HG03135 (cell line): ENCODE data around the gene AMY1B.
"Not testable (repeated sequence)": the region's sequence is repeated elsewhere in the genome, so short reads cannot be mapped to it uniquely, and the experiment has no call there.

ENCODE experiments used
- ATAC-seq: cut with Tn5 transposase; IDR thresholded peaks from one replicate; pipeline ENCODE4 v1.9.1; 2021; ENCODE audit warnings: mild to moderate bottlenecking, moderate library complexity; ENCODE audit not compliant: unreplicated experiment

Gene AMY1B

DNA sequence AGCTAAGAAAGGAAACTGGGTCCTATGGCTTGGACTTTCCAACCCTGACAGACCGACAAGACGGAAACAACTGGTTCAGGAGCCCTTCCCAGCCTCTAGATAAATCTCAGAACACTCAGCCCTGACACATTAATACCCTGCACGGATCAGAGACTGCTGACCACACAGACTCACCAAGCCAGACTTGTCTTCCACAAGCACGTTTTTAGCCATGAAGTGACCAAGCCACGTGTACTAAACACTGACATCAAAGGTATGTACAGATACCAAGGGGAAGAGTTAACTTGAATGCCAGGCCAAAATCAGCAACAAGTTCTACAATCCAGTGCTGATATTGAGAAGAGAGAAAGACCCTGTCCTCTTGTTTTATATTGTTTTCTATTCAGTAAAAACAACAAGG, at the start of gene AMY1B:
Gene AMY1B, minus strand, starts transcription at position 101 of the 400 bp plus-strand sequence. CDS start 571 bp downstream, outside the sequence.
- ATAC-seq, result not testable (repeated sequence)

DNA sequence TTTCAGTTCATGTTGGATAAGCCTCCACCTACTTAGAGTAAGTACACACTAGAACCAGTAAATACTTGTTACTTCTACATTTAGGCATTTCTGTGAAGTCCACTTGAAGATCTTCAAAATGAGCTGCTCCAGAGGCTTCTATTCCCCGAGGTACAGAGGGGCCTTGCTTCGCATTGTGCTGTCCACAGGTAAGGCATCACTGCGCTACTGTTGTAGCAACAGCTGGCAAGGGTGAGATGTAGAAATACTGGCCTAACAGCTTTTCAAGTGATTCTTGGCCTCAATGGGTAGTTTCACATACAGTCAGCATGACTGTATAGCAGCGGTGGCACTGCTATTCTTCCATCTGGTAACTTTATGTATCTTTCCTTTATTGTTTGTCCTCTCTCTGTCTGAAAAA, 49.0 kb upstream of the AMY1B start:
- not testable (repeated sequence) for ATAC-seq

DNA sequence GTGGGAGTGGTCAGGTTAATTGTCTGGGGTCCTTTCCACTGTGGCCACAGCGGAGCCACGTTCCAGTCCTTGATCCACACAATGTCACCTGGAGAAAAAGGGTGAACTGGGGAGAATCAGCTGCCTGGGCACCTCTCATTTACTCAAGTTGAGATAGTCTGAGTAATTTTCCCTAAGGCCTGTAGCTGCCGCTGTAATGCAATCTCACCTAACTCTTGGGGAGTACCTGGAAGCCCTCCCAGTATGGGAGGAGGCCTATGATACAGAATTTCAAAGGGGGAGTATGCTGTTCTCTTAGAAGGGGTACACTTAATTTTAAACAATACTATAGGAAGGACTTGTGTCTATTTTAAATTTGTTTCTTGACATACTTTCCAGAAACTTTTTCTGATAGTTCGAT, 48.4 kb upstream of the AMY1B start:
- not testable (repeated sequence) for ATAC-seq

DNA sequence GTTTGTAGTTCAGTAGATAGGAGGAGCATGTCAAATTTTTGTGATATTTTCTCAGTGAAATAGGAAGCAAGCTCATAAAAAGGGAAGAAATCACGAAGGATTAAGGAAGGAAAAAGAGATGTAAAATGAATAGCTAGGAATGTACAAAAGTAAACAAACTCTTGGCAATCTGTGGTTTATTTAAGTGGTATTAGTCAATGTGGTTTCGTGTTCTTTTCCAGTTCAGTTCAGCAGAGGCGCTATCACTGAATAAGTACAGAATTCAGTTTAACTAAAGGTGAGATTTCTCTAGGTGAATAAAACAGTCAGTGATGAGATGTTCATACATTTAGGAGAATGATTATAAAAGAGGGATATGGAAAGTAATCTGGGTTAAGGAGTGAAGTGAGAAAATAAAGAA, 42.0 kb upstream of the AMY1B start:
- ATAC-seq, result not testable (repeated sequence)

DNA sequence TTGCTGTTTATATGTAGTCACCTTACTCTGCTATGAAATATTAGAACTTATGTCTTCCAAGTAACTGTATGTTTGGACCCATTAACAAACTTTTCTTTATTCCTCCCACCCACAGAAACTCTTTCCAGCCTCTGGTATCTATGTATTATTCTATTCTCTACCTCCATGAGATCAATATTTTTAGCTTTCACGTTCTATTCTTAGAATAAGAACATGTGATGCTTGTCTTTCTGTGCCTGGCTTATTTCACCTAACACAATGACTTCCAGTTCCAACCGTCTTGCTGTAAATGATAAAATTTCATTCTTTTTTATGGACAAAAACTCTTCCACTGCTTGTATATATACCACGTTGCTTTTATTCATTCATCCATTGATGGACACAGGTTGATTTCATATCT, 39.3 kb upstream of the AMY1B start:
- not testable (repeated sequence) for ATAC-seq

DNA sequence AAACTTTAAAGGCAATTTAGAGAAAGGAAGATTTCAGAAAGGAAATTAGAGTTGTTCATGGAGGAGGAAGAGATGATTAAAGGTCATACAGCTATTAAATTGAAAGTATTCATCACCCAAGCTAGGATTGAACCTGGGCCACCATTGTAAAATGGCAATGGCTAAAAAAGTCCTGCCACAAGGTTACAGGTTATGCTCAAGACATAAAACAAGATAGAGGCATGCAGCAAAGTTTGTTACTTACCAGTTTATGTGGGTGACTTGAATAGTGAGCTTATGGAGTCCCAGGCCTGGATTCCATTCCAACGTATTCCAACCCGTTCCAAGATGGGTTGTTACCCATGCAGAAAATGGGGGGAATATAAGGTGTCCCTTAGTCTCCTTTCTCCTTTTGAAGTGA, 25.5 kb upstream of the AMY1B start:
- not testable (repeated sequence) for ATAC-seq

DNA sequence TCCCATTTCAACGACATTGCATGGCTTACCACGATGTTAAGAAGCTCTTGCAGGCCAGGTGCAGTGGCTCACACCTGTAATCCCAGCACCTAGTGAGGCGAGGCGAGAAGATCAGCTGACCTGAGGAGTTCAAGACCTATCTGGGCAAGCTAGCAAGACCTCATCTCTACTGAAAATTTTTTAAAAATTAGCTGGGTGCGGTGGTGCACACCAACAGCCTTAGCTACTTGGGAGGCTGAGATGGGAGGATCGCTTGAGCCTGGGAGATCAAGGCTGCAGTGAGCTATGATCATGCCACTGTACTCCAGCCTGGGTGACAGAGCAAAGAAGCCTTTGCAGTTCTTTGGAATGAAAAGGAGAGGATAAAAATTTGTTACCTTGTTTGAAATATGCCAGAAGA, 21.4 kb upstream of the AMY1B start:
- ATAC-seq, result not testable (repeated sequence)

DNA sequence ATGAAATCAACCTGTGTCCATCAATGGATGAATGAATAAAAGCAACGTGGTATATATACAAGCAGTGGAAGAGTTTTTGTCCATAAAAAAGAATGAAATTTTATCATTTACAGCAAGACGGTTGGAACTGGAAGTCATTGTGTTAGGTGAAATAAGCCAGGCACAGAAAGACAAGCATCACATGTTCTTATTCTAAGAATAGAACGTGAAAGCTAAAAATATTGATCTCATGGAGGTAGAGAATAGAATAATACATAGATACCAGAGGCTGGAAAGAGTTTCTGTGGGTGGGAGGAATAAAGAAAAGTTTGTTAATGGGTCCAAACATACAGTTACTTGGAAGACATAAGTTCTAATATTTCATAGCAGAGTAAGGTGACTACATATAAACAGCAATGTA, 14.4 kb upstream of the AMY1B start:
- not testable (repeated sequence) for ATAC-seq

DNA sequence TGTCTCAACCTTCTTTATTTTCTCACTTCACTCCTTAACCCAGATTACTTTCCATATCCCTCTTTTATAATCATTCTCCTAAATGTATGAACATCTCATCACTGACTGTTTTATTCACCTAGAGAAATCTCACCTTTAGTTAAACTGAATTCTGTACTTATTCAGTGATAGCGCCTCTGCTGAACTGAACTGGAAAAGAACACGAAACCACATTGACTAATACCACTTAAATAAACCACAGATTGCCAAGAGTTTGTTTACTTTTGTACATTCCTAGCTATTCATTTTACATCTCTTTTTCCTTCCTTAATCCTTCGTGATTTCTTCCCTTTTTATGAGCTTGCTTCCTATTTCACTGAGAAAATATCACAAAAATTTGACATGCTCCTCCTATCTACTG, 11.7 kb upstream of the AMY1B start:
- ATAC-seq, result not testable (repeated sequence)

DNA sequence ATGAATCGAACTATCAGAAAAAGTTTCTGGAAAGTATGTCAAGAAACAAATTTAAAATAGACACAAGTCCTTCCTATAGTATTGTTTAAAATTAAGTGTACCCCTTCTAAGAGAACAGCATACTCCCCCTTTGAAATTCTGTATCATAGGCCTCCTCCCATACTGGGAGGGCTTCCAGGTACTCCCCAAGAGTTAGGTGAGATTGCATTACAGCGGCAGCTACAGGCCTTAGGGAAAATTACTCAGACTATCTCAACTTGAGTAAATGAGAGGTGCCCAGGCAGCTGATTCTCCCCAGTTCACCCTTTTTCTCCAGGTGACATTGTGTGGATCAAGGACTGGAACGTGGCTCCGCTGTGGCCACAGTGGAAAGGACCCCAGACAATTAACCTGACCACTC, 5.2 kb upstream of the AMY1B start:
- ATAC-seq, result not testable (repeated sequence)

DNA sequence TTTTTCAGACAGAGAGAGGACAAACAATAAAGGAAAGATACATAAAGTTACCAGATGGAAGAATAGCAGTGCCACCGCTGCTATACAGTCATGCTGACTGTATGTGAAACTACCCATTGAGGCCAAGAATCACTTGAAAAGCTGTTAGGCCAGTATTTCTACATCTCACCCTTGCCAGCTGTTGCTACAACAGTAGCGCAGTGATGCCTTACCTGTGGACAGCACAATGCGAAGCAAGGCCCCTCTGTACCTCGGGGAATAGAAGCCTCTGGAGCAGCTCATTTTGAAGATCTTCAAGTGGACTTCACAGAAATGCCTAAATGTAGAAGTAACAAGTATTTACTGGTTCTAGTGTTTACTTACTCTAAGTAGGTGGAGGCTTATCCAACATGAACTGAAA, 4.7 kb upstream of the AMY1B start:
- not testable (repeated sequence) for ATAC-seq

DNA sequence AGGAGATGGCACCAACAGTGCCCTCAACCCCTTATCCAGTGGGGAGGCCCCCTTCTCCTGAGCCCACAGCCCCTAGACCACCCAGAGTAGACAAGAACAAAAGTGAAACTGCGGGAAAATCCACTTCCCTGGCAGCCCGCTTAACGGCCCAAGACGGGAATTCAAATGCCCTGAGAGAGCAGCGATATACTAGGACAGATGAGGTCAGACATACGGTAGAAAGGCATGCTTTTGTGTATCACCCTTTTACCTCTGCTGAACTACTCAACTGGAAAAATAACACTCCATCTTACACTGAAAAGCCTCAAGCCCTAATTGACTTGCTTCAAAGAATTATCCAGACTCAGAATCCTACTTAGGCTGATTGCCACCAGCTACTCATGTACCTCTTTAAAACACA, 1.4 kb upstream of the AMY1B start:
- not testable (repeated sequence) for ATAC-seq

DNA sequence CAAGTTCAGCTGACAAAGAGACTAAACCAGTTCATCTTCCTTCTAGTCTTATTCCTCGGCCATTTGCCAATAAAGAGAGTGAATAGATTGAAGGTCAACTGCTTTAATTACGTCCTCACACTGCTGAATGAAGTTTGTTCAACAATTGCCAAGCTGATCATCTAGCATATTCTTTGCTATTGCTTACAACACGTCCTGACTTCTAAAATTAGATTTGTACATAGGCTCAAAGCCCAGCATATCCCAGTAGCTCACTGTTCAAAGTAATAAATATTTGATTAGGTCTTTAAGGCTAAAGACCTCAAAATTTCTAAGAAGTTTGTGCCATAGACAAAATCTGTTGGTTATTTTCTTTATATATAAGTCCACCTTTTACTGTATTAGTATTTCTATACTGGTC, 19.7 kb downstream of the AMY1B start:
- ATAC-seq, result not testable (repeated sequence)

DNA sequence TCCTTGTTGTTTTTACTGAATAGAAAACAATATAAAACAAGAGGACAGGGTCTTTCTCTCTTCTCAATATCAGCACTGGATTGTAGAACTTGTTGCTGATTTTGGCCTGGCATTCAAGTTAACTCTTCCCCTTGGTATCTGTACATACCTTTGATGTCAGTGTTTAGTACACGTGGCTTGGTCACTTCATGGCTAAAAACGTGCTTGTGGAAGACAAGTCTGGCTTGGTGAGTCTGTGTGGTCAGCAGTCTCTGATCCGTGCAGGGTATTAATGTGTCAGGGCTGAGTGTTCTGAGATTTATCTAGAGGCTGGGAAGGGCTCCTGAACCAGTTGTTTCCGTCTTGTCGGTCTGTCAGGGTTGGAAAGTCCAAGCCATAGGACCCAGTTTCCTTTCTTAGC, 40.5 kb downstream of the AMY1B start, which contains the start of gene AMY1A:
Gene AMY1A, plus strand, starts transcription at position 301 of the 400 bp plus-strand sequence. CDS start 571 bp downstream, outside the sequence.
- not testable (repeated sequence) for ATAC-seq

DNA sequence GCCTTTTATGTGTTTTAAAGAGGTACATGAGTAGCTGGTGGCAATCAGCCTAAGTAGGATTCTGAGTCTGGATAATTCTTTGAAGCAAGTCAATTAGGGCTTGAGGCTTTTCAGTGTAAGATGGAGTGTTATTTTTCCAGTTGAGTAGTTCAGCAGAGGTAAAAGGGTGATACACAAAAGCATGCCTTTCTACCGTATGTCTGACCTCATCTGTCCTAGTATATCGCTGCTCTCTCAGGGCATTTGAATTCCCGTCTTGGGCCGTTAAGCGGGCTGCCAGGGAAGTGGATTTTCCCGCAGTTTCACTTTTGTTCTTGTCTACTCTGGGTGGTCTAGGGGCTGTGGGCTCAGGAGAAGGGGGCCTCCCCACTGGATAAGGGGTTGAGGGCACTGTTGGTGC, 41.9 kb downstream of the AMY1B start:
- not testable (repeated sequence) for ATAC-seq

DNA sequence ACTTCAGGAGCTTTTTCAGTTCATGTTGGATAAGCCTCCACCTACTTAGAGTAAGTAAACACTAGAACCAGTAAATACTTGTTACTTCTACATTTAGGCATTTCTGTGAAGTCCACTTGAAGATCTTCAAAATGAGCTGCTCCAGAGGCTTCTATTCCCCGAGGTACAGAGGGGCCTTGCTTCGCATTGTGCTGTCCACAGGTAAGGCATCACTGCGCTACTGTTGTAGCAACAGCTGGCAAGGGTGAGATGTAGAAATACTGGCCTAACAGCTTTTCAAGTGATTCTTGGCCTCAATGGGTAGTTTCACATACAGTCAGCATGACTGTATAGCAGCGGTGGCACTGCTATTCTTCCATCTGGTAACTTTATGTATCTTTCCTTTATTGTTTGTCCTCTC, 45.1 kb downstream of the AMY1B start:
- not testable (repeated sequence) for ATAC-seq

DNA sequence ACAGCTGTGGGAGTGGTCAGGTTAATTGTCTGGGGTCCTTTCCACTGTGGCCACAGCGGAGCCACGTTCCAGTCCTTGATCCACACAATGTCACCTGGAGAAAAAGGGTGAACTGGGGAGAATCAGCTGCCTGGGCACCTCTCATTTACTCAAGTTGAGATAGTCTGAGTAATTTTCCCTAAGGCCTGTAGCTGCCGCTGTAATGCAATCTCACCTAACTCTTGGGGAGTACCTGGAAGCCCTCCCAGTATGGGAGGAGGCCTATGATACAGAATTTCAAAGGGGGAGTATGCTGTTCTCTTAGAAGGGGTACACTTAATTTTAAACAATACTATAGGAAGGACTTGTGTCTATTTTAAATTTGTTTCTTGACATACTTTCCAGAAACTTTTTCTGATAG, 45.7 kb downstream of the AMY1B start:
- not testable (repeated sequence) for ATAC-seq

DNA sequence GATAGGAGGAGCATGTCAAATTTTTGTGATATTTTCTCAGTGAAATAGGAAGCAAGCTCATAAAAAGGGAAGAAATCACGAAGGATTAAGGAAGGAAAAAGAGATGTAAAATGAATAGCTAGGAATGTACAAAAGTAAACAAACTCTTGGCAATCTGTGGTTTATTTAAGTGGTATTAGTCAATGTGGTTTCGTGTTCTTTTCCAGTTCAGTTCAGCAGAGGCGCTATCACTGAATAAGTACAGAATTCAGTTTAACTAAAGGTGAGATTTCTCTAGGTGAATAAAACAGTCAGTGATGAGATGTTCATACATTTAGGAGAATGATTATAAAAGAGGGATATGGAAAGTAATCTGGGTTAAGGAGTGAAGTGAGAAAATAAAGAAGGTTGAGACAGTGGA, 52.1 kb downstream of the AMY1B start:
- not testable (repeated sequence) for ATAC-seq

DNA sequence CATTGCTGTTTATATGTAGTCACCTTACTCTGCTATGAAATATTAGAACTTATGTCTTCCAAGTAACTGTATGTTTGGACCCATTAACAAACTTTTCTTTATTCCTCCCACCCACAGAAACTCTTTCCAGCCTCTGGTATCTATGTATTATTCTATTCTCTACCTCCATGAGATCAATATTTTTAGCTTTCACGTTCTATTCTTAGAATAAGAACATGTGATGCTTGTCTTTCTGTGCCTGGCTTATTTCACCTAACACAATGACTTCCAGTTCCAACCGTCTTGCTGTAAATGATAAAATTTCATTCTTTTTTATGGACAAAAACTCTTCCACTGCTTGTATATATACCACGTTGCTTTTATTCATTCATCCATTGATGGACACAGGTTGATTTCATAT, 54.8 kb downstream of the AMY1B start:
- not testable (repeated sequence) for ATAC-seq
